Stimulated activated CD8-positive, alpha-beta memory T cell treated with anti-CD3 and anti-CD28 coated beads, Interleukin-4, amount 100 ng/mL, for 1 hour (primary cell): Measurements from ENCODE around the gene MAPK8IP3.

ENCODE experiments used
- DNase-seq, 2 donors: peaks; one replicate each; pipeline ENCODE4 v3.0.0-alpha.2; 2020; ENCODE audit warnings: low read depth in 2 of 2, low spot score in 1 of 2

Gene MAPK8IP3

GRCh38 chr16:1705688-1706385, at the start of gene MAPK8IP3:
Gene MAPK8IP3 (plus strand): TSS chr16:1706195. CDS start chr16:1706340, 145 bp downstream.
- DNase-seq: peak; percentile 89 to 90

DNA sequence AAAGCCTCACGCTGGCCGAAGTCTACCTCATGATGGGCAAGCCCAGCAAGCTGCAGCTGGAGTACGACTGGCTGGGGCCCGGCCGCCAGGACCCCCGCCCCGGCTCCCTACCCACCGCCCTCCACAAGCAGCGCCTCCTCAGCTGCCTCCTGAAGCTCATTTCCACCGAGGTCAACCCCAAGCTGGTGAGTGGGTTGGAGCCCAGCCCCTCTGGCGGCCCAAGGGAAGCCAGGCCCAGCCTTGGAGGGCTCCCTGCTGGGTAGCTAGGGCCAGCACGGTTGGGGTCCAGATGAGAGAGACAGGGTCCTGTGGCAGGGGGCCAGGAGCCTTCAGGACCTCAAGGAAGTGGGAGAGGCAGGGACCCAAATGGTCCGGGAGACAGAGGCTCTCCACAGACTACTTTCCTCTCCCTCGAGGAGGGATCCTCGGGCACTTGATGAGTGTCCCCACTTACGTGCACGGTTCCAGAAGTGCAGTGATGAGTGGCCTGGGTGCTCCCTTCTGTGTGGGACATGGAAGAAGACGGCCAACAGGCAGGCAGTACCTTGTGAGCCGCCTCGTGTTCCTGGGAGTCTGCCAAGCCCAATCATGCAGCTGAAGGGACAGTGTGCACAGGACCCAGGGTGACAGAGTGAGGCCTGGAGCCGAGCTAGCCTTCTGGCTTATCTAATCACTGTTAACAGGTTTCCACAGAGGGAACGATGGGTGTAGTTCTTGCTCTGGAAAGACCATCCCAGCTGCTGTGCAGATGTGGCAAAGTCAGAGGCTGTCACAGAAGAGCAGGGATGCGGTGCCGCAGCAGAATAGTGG, 49.0 kb upstream of the MAPK8IP3 start:
- DNase-seq: no peak

DNA sequence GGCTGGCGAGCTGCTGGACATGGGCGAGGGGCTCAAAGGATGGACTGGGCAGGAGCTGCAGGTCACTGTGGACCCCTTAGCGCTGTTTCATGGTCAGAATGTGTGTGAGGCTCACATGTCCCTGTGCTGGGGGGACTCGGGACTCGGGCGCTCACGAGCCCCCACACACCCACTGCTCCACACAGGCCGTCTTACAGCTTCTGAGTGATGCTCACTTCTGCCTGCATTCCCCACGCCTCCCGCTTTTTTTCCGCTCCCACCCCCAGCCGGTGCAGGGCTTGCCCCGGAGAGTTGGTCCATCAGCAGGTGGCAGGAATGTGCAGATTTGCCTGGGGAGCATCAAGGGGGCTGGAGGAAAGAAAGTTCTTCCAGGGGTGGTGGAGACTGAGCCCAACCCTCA, 48.2 kb upstream of the MAPK8IP3 start:
- no peak for DNase-seq

DNA sequence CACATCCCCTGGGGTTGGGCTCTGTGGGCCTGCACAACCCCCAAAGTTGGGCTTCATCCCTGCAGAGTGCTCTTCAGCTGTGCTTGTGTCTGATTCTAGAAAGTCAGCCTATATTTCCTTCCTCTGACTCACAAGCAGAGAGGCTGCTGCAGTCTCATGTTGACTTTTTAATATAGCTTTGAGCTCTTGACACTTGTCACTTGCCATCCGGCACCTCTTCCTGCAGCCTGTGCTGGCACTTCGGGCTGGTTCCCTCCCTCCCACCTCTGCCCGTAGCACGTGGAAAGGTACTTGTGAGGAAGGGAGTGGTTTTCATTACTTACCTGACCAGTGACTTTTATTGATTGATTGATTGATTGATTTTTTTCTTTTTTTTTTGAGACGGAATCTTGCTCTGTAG, 47.0 kb upstream of the MAPK8IP3 start:
- DNase-seq: no peak

DNA sequence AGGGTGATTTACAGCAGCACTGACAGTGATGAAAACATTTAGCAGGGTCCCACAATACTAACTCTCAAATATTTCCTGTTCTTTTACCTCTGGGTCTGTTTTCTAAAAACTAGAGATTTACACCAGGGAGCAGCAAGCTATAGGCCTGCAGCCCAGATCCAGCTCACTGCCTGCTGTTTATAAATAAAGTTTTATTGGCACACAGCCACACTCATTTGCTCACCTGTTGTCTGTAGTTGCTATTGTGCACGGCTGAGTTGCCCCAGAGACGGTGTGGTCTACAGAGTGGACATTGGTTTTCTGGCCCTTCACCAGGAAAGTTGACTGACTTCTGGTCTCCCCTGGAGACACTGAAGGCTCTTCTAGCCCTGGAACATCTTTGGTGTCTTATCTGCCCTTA, 44.2 kb upstream of the MAPK8IP3 start:
- DNase-seq: no peak

- DNase-seq: no peak
Measured at GRCh38 chr16:1662543-1662942, 43.5 kb upstream of the MAPK8IP3 start.

- DNase-seq: no peak
Measured at GRCh38 chr16:1665829-1666228, 40.2 kb upstream of the MAPK8IP3 start.

GRCh38 chr16:1666316-1666715, 39.7 kb upstream of the MAPK8IP3 start:
- no peak for DNase-seq

DNA sequence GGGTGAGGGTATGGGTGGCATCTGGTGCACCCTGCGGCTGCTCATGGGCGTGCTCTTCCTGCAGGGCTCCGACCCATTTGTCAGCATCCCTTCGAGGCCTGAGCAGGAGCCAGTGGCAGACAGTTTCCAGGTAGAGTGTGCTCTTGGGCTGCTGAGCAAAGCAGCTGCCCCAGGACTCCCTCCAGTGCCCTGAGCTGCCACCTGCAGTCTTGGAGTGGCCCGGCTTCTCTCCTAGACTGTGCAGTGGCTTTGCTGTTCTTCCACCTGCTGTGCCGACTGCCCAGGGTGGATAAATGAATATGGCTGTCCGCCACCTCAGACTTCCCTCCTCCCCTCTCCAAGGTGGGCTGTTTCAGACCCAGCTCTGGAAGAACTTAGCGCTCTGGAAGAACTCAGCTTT, 38.7 kb upstream of the MAPK8IP3 start:
- DNase-seq: no peak

DNA sequence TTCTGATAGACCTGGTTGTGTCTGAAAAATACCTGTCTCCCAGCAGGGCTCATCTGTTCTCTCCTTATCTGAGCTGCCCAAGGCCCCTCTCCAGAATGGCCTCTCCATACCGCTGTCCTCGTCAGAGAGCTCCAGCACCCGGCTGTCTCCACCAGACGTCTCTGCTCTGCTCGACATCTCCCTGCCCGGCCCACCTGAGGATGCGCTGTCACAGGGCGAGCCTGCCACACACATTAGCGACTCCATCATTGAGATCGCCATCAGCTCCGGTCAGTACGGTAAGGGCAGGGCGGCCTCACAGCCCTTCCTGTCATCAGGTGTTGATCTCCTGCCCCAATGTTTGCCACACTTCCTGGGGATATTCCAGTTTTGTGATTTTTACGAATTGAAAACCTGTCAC, 38.1 kb upstream of the MAPK8IP3 start:
- DNase-seq: no peak

- DNase-seq: no peak
Measured at GRCh38 chr16:1668612-1669319, 37.2 kb upstream of the MAPK8IP3 start.

GRCh38 chr16:1669698-1670097, 36.3 kb upstream of the MAPK8IP3 start:
- no peak for DNase-seq

DNA sequence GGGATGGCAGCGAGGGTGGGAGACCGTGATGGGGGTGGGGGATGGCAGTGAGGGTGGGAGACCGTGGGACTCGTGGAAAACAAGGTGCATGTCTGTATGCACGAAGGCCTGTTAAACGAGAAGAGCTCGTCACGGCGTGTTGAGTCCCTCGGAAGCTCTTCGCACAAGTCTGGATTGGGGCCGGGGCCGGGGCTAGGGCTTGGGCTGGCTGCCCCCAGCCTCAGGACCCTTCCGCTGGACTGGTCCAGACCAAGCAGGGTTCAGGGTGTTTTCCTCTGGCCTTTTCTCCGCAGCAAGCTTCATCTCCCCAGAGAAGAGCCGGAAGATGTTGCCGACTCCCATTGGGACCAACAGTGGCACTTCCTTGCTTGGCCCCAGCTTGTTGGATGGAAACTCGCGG, 35.6 kb upstream of the MAPK8IP3 start:
- DNase-seq: no peak

DNA sequence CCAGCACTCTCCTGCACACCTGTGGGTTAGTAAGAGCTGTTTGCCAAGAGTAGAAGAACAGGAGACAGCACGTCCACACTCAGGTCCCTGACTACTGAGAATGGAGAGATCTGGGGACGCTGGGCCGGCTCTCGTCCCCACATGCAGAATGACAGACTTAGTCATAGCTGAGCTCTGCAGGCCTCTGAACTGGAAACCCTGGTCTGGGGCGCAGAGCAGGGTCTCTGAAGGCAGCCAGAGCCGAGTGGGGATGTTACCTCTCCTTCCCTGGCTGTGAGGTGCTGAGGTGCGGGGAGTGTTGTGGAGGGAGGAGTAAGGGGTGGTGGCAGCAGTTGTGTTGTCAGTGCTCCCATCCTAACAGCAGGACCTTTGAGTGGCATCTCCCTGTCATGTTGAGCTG, 35.1 kb upstream of the MAPK8IP3 start:
- no peak for DNase-seq

DNA sequence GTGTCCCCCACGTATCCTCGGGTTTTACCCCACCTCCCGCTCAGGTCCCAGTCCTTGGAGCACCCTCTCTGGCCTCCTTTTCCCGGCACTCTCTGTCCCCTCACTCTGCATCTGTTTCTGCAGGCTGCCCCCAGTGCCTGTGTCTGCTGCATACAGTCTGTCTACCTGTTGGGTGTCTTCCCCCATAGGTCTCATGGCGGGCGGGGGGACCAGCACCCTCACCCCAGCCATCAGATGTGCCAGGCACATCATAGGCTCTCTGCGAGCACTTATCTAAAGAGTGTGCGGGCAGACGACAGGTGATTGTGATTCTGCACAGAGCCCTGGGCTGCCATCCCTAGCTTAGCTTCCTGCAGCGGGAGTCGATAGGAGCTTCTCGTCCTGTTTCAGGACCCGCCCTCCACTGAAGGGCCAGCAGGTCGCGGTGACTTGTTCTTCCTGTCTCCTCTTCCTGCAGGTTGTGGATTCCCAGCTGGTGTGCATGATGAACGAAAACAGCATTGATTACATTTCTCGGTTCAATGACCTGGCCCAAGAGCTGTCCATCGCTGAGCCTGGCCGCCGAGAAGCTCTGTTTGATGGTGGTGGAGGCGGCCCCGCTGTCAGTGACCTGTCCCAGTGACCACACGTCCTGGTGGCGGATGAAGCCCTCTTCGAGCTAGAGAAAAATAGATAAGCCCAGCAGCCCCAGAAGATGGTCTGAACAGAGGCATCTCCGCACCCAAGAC, 32.4 kb upstream of the MAPK8IP3 start:
- DNase-seq: no peak

DNA sequence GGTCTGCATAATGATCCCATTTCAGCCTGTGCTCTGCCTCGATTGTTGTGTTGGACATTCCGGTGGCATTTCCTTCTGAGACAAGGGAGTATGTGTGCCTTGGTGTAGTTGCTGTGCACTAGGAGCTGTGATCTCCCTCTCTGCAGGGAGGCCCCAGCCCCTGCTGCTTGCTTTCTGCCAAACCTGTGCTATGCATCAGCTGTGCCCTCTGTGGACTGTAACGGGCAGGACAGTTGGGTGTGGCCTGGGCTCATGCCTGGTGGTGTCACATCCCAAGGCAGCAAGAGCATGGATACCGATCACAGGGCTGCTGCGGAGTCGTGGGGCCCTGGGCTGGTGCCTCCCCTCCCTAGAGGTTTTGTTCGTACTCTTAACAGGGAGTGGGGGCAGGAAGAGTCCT, 31.7 kb upstream of the MAPK8IP3 start:
- DNase-seq: no peak

GRCh38 chr16:1674751-1675664, 31.0 kb upstream of the MAPK8IP3 start:
- DNase-seq: no peak

DNA sequence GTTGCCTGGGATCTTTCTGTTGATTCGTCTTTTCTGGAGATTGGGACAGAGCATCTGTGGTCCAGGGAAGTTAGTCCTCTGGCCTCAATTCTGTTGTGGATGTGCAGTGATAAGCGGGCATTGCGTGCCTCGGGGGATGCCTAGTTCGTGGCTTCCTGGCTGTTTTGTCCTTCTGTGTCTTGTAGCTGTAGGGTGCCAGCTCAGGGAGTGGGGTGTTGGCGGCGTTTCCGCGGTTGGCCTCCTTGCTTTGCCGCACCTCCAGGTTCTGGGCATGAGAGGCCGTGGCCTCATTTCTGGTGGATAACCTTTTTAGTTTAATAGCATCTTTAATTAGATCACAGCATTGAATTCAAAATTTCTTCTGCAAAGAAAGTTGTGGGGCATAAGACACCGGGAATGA, 29.3 kb upstream of the MAPK8IP3 start:
- no peak for DNase-seq

DNA sequence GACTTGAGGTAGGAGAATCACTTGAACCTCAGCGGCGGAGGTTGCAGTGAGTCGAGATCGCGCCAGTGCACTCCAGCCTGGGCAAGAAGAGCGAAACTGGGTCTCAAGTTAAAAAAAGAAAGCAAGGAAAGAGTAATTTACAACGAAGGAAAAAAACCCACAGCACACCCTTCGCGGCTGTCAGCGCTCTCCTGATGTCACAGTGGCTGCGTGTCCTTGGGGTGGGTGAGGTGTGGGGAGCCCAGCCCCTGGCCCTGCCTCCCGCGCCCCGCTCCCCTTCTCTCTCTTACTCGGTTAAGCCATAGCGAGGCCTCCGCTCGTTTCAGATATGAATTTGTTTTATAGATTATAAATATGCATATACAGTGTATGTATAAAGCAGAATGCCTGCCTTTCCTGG, 28.7 kb upstream of the MAPK8IP3 start:
- no peak for DNase-seq

DNA sequence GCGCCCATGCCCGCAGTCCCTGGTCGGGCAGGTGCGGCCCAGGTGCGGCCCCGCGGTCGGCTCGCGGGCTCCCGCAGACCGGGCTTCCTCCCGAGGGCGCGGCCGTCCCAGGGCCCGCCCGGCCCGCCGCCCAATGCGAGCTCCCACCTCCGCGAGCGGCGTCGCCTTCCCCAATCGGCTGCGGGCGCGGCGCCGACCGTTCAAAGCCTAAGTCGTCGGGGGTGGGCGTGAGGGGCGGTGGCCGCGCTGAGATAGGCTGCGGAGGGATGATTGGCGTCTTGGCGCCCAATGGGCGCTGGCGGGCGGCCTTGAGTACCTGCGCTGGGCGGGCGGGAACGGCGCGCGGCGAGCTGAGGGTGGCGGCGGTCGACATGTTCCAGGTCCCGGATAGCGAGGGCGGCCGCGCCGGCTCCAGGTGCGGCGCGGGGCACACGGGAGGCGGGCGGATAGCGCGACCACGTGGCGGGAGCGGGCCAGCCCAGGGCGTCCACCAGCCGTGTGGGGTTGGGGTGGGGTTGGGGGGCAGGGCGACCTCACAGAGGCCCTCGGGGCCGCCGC, 28.0 kb upstream of the MAPK8IP3 start, which contains the start of gene JPT2:
JPT2 (plus strand) TSS at position 338 of the 558 bp plus-strand sequence; CDS start at position 372, 34 bp downstream.
- DNase-seq: peak; percentile 84 to 88
